Sciatic nerve (tissue), 2 donors: ENCODE data around the gene PJA1. TPM values are rescaled to one million over a fixed set of nuclear protein-coding genes. Genes with fewer than 3 reads are reported as not detected.

Experiments used
- ATAC-seq: fragments of 200-7000 bp; cut with Tn5 transposase; one replicate; pipeline ENCODE4 v1.9.1; 2020; ENCODE audit warnings: mild to moderate bottlenecking, moderate library complexity
- DNase-seq: peaks from one replicate; pipeline ENCODE4 v3.0.0-alpha.2; 2020; ENCODE audit warnings: low spot score
- intact Hi-C: fragments of 100-400 bp; cut with DNase I; formaldehyde crosslinking; loops from one replicate; pipeline ENCODE4 v1.14.2; 2022
- total RNA-seq: library from RNA; stranded (reverse); fragmentation: NEBNext Ultra II Directional; extraction: Animal tissue kit (Norgen Biotek cat#: 25700); gene quantifications from one replicate; pipeline ENCODE4 v1.2.1, GENCODE V29; 2021
- donor health status: DM: no; HTN: no; CAD: no.
- donor health status: DM: no; HTN: no; CAD: no.

PJA1 gene, protein sequence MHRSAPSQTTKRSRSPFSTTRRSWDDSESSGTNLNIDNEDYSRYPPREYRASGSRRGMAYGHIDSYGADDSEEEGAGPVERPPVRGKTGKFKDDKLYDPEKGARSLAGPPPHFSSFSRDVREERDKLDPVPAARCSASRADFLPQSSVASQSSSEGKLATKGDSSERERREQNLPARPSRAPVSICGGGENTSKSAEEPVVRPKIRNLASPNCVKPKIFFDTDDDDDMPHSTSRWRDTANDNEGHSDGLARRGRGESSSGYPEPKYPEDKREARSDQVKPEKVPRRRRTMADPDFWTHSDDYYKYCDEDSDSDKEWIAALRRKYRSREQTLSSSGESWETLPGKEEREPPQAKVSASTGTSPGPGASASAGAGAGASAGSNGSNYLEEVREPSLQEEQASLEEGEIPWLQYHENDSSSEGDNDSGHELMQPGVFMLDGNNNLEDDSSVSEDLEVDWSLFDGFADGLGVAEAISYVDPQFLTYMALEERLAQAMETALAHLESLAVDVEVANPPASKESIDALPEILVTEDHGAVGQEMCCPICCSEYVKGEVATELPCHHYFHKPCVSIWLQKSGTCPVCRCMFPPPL
- 47.5 TPM for total RNA-seq

DNA sequence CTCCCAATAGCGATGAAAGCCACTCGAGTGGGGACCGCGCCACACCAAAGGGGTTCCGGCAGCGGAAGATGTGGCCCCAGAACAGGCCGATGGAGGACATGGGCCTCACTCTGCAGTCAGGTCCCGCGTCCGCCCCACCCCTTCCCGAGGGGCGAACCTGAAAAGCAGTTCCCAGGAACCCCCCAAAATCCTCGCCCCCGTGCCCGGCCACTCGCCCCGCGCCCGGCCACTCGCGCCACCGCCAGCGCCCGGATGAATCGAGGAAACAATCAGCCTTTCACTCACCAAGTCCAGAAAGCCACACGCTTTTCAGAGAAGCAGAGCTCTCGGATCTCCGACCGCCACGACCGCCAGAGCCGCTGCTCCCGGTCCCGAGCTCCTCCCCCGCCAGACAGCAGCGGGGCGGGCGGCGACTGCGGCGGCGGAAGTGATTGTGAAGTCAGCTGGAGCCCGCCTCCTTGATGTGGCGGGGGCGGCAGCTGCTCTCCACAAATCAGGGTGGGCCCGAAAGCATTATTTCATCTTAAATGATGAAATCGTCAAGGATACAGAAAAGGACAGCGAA is at the start of gene PJA1:
Gene PJA1, minus strand, starts transcription at position 367 of the 565 bp plus-strand sequence. CDS start 2,380 bp downstream, outside the sequence.
- ATAC-seq (peak; percentile 98), DNase-seq (peak; percentile 84)
- intact Hi-C loops: no loop called here

DNA sequence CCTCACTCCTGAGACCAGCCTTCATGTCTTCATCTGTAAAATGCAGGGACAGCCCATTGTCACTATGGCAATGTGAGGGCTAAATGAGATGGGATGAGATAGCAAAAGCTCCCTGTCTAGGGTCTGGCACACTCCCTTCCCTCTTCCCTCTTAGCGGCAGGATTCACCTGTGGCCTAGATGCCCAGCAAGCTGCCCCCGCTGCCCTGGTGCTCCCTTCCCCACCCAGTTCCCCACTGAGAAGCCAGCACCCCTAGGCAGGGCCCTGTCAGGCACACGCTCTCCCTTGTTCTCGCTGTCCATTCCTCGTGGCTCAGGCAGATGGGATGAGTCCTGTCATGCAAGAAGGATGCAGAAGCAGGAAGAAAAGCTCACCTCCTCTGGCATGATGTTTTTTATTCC is 49.2 kb upstream of the PJA1 start:
- DNase-seq: no peak
- intact Hi-C loops: no loop called here
- ATAC-seq: no peak

DNA sequence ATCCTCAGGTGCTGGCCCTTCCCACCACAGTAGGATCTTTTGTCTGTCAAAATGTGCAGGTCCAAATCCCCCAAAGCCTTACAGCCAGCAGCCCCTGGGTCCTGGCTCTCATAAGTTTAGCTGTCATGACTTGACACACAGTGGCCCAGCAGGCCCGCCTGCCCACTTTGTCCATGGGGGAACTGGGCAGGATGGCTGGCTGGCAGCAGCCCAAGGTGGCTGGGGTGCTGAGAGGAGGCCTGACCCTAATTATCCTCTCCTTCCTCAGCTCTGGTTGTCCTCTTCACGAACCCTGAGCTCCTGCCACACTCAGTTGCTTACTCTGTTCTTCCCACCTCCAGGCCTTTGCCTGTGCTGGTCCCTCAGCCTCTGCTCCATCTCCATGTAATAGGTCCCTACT is 46.4 kb upstream of the PJA1 start:
- DNase-seq: no peak
- ATAC-seq: no peak
- intact Hi-C loops: no loop called here

DNA sequence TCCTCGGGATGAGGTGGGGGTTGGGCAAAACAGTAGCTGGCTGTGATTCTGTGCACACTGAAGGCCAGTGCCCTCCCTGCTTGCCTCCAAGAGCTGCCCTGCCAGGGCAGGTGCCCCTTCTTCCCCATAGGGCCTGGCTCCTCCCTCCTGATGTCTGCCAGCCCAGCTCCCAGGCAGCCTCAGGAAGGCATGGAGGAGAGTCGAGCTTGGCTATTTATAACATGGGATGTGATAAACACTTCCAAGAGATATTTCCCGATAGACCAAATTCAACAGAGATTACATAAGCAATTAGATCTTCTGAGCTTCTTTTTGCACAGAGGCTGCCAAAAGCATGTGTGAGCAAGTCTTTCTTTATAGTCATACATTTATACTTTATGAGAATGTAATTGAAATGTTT is 45.3 kb upstream of the PJA1 start:
- DNase-seq (no peak), ATAC-seq (peak; percentile 35)
- intact Hi-C loops: no loop called here

DNA sequence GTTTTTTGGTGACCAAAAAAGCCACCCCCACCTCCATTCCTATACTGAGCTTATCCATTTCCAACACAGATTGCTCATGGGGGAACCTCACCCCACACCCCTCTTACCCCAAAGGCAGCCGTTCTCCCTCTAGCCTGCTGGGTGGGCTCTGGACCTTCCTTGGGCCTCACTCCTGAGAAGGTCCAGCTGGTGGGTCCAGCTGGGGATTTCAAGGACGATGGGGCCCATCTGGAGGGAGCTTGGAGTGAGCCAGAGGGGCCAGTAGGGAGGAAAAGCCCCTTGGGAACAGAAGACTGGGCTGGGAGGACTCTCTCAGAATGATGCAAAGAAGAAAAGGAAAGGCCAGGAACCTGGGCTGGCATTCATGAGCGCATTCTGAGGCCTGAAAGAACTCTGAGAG is 42.0 kb upstream of the PJA1 start:
- intact Hi-C loops: no loop called here
- ATAC-seq: no peak
- no peak for DNase-seq

DNA sequence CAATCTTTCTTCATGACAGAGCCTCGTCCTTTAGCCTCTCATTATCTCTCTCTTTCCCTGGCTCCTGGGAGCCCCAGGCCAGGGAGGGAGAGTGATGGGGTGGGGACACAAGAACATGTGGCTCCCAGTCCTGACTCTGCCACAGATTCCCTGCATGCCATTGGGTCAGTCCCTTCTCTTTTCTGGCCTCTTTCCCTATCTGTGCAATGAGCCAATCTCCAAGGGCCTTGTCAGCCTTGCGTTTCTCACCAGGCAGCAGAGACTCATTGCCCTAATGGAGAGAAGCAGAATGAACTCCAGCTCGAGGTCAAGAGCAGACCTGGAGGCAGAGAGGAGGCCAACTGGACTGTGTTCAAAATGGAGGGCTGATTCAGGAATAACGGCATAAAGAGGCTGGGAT is 38.4 kb upstream of the PJA1 start:
- DNase-seq (no peak), ATAC-seq (no peak)
- intact Hi-C loops: no loop called here

DNA sequence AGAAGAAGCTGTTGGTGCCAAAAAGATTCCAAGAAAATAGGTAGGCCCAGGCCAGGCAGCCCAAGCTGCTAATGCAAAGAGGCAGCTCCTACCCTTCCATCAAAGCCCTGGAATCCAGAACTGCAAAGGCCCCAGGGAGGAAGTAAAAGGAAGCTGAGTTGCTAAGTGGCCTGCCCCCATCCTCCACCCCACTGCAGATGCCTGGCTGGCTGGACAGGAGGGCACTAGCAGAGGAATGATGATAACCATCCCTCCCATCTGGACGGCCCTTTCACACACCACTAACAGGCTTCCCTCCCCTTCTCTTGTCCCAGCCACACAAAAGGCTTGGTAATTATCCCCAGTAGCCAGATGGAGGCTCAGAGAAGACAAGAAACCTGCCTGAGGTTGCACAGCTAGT is 32.4 kb upstream of the PJA1 start:
- intact Hi-C loops: no loop called here
- ATAC-seq (no peak), DNase-seq (no peak)

DNA sequence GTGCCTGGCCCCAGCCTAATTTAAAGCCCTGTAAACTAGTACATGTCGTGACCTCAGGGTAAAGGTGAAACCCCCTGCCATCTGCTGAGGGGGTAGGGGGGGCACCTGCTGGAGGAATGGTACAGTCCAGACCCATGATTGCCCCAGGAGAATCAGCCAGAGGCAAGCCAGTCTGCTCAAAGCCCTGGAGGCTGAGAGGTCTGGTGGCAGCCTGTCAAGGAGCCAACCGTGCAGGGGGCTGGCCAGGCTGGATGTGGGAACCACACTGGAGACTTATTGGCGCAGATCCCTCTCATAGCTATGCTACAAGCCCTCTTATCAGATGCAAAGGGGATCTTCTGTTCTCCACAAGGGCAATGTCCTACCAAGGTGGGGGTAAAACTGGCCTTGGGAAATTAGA is 31.4 kb upstream of the PJA1 start:
- ATAC-seq (no peak), DNase-seq (no peak)
- intact Hi-C loops: no loop called here

DNA sequence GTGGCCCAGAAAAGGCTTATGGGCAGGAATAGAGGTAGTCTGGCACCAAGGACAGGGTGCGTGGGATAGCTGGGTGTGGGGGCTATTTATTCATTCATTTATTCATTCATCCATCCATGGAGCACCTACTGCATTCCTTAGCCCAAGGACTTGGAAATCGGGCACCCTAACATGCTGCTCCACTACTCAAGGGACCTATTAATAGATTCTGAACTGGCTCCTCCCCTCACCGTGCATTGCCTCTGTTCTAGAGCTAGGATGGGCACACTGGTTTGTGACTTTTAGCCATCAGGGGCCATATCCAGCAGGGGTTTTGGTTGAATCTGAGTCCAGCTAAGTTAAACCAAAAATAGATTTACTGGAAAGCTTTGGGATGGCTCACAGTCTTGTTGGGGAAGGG is 30.6 kb upstream of the PJA1 start:
- DNase-seq: no peak
- ATAC-seq: no peak
- intact Hi-C loops: no loop called here

DNA sequence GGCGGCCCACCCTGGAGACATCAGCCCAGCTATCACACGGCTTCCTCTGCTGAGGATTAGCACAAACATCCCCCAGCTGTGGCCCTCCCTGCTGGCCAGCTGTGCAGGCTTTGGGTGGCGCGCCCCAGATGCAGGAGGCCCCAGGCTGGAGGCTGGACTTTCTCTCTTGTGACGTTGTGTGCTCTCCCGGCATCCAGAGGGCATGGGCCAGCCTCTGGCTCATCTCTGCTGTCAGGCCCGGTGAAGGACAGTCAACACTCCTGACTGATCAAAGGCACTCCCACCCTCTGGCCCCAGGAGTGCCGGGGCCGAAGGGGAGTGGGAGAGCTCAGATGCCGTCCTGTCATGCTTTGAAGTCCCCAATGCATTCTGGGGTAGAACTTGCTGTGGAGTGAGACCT is 29.9 kb upstream of the PJA1 start:
- no peak for DNase-seq
- no peak for ATAC-seq
- intact Hi-C loops: no loop called here

DNA sequence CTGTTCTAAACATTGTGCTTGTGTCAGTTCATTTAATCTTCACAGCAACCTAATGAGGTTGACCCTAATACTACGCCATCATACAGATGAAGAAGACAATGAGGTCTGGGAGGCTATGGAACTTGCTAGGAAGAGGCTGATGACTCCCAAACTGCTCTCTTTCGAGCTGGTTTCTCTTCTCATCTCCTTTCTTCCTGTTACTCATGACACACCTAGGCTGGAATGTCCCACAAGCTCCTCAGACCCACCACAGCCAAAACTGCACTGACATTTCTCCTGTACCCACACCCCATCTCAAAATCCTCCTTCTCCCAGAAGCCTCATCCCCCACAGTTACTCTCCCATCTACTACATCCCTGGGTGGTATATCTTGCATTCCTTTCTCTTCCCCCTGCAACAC is 27.4 kb upstream of the PJA1 start:
- DNase-seq (no peak), ATAC-seq (no peak)
- intact Hi-C loops: no loop called here

DNA sequence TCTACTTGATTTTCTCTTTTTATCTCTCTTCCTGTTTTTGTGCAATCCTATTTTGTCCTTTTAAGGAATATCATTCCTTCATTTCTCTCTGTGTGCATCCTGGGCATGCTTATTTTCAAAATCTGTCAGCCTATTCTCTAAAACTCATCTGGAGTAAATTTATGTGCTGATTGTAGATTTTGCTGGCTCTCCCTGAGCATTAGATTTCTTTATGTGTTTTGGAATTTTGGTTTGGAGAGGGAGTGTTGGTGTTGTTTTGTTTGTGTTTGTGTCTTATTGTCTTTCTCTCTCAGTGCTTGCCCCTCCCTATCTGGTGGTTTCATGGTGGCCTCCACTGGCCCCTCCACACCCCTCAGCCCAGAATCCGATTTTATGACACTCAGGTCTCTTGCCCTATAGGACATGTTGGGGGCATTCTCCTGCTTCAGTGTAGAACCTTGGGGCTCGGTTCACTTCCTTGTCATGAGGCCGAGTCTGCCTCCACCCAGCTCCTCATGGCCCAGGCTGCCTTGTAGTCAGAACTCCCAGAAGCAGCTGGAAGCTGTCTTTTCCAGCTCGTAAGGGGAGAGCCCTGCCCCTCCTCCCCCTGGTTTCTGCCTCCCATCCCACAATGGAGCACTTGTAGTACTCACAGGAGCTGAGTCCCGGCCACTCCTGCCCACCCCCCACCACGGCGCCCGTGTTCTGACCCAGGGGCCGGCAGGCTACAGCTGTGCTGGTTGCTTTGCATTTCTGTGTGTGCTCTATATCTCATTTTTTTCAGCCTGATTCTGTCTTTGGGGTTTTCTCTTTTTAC is 24.5 kb upstream of the PJA1 start:
- intact Hi-C loops: no loop called here
- DNase-seq (peak; percentile 65), ATAC-seq (peak; percentile 82)

DNA sequence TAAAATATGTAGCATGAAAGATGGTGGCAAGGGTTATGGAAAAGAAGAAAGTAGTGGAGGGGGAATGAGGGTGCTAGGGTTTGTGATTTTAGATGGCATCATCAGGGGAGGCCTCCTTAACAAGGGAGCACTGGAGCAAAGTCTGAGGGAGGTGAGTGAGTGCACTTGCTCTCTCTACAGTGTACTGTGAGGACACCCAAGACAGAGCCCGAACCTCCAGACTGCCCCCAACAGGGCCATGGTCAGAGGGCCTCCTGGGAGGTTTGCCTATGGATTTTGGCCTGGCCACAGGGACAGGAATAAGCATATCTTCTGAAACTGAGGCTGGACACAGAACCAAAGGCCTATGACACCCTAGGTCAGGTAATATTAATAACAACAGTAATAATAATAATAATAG is 21.4 kb upstream of the PJA1 start:
- no peak for DNase-seq
- intact Hi-C loops: no loop called here
- no peak for ATAC-seq

DNA sequence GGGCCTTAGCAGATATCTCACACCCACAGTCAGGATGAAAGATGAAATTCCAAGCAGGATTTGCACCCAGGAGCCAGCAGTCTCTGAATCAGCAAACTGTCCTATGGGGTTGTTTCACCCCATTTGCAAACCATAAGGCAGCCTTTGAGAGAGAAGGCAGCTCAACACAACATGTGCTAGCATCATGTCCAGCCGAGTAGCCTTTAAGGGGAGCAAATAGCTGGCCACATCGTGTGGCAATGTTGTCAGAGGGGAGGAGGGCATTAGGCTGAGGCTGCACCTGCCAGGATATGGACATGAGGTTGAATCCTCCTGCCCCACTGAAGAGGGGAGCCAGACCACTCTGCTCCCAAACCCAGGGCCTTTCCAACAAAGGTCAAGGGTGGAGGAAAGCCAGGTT is 20.6 kb upstream of the PJA1 start:
- ATAC-seq: no peak
- no peak for DNase-seq
- intact Hi-C loops: no loop called here

DNA sequence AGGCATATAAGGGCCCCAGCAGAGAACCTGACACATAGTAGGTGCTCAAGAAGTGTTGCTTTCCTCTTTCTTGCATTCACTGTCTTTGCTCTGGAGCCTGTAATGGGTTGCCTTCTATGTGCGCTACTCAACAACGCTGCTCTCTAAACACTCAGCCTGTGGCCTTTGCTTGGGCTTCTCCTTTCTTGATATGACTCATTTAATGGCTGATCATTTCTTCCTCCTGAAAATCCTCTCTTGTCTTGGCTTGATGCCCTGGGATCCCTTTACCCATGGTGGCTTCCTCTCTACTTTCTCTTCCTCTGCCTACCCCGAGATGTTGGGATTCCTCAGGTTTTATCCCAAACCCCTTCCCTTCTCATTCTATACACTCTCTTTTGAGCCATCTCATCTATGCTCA is 19.9 kb upstream of the PJA1 start:
- DNase-seq (no peak), ATAC-seq (no peak)
- intact Hi-C loops: no loop called here

DNA sequence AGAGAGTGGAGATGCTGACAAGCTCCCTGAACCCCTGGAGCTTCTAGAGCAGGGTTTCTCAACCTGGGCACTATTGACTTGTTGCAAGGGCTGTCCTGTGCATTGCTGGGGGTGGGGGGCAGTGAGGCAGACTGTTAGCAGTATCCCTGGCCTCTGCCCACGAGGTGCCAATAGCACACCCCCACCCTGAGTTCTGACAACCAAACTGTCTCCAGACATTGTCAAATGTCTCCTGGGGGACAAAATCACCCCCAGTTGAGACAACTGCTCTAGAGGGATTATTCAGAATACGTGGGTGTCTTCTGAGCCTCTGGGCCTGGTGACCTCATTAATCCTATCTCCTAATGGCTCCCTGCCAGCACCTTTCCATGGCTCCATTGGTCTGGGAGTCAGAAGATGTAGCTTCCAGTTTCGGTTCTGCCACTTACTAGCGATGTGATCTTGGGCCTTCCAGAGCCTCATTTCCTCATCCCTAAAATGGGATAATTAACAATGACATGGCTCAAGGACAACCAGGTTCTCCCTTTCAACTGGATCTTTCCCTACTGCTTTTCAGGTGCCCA is 17.6 kb upstream of the PJA1 start:
- intact Hi-C loops: no loop called here
- DNase-seq (no peak), ATAC-seq (no peak)

DNA sequence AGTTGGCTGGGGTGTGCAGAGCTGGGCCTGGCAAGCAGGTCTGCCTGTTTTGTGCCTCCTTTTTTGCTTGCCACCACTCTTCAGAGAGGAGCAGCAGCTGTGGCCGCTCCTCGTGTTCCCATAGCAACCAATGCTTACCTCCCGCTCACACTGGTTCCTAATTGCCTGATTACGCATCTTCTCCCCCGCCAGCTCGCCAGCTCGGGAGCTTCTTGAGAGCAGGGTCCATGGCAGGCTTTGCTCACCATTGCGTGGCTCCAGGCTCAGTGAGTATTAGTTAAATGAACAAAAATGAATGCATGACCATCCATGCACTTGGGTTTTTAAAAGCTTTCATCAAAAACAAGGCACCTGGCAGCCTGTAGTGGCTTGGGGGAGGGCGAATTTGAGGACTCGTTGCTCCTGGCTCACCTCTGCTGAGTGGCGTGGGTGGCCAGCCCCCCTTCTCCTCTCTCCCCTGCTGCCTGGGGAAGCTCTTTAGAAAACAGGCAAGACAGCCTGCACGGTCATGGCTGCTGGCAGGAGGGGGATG is 14.2 kb upstream of the PJA1 start:
- ATAC-seq: no peak
- intact Hi-C loops: no loop called here
- no peak for DNase-seq

DNA sequence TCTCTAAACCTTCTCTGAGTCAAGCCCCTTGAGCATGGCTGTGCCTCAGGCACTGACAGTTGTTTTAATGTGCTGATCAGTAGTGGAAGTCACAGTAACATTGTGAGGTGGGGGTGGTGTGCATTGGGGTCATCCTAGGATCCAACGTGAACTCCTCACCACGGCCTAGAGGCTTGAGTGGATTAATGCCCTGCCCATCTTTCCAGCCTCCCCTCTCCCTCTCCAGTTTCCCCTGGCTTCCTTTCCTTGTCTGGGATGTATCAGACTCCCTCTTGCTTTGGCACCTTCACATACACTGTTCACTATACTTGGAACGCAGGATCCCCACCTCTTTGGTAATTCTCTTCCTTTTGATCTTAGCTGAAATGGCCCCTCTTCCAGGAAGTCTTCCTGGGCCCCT is 13.3 kb upstream of the PJA1 start:
- intact Hi-C loops: no loop called here
- ATAC-seq (no peak), DNase-seq (no peak)

DNA sequence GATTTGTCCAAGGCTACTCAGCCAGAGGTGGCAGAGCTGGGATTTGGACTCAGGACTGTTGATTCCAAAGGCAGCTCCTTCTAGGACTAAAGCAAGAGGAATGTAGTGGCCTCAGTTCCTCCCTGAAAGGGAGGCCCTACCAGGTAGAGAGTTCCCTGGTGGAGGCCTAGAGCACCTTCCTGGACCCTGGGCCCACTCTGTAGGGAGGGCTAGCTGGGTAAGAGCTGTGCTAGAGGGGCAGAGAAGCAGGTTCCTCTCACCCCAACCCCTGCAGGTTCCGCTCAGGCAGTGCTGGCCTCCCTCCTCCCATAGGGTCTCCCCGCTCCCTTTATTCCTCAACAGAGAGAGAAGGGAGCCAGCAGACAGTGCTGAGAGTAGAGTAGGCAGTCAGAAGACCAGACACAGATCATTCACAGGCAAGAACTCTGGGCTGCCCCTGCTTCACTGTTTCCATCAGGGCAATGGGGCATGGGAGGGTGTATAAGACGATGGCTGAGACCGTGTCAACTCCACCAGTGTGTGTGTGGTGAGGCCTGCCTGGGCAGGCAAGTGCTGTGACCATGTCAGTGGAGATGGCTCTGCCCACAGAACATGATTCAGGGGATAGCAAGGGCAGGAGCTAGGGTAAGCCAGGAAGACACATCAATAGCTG is 12.4 kb upstream of the PJA1 start:
- ATAC-seq (no peak), DNase-seq (no peak)
- intact Hi-C loops: no loop called here
